Measurements from ENCODE around the gene FANCI.

DNA sequence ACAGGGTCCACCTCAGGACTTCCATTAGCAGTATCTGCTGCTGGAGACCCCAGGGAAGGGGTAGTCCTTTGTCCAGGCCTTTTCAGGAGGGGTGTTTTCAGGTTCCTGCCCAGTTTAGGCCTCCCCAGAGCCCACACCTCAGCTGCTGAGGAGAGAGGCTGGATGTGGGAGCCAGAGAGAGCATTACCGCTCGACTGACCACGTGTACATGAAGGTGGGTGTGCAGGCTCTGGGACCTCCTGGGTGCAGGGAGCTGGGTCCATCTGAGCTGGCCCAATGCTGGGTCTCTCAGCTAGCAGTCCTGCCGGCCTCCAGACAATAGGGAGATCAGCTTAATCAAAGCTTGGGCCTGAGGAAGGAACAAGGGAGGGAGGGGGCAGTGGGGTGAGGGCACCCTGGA is 120.0 kb downstream of the FANCI start:
- TF ChIP-seq ZNF274 (IDR thresholded peaks at IDR 0.05; ENCODE audit: low read depth, low read length) = no peak
- TF ChIP-seq YY1 (IDR thresholded peaks at IDR 0.05; ENCODE audit: insufficient read depth, insufficient read length) = no peak
